ENCODE data around the gene VENTX. TPM values are rescaled to one million over a fixed set of nuclear protein-coding genes. Genes with fewer than 3 reads are reported as not detected.

Gene VENTX
- total and polyA plus RNA-seq, 7 donors = 0.36 to 1.4 (median 0.83) TPM; not detected in 2

DNA sequence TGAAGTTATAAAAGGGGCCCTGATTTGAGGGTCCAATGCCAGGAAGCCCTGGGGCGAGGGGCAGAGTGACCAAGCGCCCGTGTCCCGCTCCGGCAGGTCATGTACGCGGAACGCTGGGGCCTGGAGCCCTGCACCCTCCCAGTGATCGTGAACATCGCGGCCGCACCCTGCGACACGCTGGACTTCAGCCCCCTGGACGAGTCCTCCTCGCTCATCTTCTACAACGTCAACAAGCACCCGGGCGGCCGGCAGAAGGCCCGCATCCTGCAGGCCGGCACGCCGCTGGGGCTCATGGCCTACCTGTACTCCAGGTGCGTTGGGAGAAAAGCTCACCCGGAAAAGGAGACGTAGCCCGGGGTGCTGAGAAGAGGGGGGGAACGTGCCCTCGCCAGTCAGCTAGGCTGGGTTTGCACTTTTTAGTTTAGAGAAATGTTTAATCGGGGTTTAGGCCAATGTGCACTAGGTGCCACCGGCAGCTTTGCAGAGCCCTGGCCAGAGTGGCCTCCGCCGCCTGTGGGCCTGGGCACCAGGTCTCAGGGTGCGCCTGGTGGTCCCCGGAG is 30.5 kb upstream of the VENTX start:
- H3K27me3 ChIP-seq = peaks cover 0 to 5% (median 0%) of the 10 kb centered on the region in 3 donors
- H3K27ac ChIP-seq = no peak overlapping the region
- no peaks in the 10 kb centered on the region for H3K4me1 ChIP-seq
- WGBS, 2 donors = 68 to 89% methylated on average over 36 of the region's 36 CpGs
- no peak overlapping the region for H3K4me3 ChIP-seq
- no peaks in the 10 kb centered on the region for H3K9me3 ChIP-seq
- no peaks in the 10 kb centered on the region for H3K36me3 ChIP-seq
- TF ChIP-seq POLR2AphosphoS5 (IDR thresholded peaks at IDR 0.05) (no peak), POLR2A (IDR thresholded peaks at IDR 0.05) (no peak), EP300 (IDR thresholded peaks at IDR 0.05) (no peak)
- TF ChIP-seq, protein P1, sequence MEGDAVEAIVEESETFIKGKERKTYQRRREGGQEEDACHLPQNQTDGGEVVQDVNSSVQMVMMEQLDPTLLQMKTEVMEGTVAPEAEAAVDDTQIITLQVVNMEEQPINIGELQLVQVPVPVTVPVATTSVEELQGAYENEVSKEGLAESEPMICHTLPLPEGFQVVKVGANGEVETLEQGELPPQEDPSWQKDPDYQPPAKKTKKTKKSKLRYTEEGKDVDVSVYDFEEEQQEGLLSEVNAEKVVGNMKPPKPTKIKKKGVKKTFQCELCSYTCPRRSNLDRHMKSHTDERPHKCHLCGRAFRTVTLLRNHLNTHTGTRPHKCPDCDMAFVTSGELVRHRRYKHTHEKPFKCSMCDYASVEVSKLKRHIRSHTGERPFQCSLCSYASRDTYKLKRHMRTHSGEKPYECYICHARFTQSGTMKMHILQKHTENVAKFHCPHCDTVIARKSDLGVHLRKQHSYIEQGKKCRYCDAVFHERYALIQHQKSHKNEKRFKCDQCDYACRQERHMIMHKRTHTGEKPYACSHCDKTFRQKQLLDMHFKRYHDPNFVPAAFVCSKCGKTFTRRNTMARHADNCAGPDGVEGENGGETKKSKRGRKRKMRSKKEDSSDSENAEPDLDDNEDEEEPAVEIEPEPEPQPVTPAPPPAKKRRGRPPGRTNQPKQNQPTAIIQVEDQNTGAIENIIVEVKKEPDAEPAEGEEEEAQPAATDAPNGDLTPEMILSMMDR (IDR thresholded peaks at IDR 0.05) = no peak
- intact Hi-C loops (cut with DNase I) = no loop called here
- no peak for DNase-seq

DNA sequence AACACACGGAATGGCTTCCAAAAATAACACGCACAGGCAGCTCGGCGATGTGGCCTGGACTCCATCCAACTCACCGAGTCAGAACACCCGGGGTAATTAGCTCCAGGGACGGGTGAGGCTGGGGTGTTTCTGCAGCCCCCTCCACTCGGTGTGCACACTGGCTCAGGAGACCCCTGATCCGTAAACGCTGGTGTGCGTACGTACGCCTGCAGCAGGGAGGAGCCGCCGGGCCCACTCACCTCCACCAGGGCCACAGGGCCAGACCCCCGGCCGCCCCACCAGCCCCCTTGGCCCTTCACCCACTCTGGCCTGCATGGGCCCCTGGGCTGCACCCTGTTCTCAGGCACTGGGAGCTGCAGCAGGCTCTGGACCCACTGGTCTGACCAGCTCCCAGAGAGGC is 30.0 kb upstream of the VENTX start:
- no peak overlapping the region for H3K27ac ChIP-seq
- no peaks in the 10 kb centered on the region for H3K4me1 ChIP-seq
- TF ChIP-seq POLR2A (IDR thresholded peaks at IDR 0.05) = no peak
- no peak for TF ChIP-seq EP300 (IDR thresholded peaks at IDR 0.05)
- TF ChIP-seq POLR2AphosphoS5 (IDR thresholded peaks at IDR 0.05) = no peak
- TF ChIP-seq, protein P1 (IDR thresholded peaks at IDR 0.05) = no peak
- intact Hi-C loops (cut with DNase I) = no loop called here
- no peak for DNase-seq
- H3K9me3 ChIP-seq = no peaks in the 10 kb centered on the region
- H3K36me3 ChIP-seq = no peaks in the 10 kb centered on the region
- peaks cover 0 to 9% (median 0%) of the 10 kb centered on the region in 3 donors for H3K27me3 ChIP-seq
- no peak overlapping the region for H3K4me3 ChIP-seq
- 57 to 86% methylated on average over 17 of the region's 17 CpGs for WGBS, 2 donors

- WGBS, 2 donors = 83 to 94% methylated on average over 18 of the region's 18 CpGs
Observed at GRCh38 chr10:133208466-133208865, 29.2 kb upstream of the VENTX start.

GRCh38 chr10:133209117-133209516 is 28.5 kb upstream of the VENTX start:
- peaks cover 0 to 20% (median 0%) of the 10 kb centered on the region in 3 donors for H3K27me3 ChIP-seq
- H3K36me3 ChIP-seq = no peaks in the 10 kb centered on the region
- WGBS, 2 donors = 93 to 97% methylated on average over 14 of the region's 14 CpGs
- H3K4me1 ChIP-seq = no peaks in the 10 kb centered on the region
- H3K9me3 ChIP-seq = no peaks in the 10 kb centered on the region
- DNase-seq = no peak
- intact Hi-C loops (cut with DNase I) = no loop called here
- H3K27ac ChIP-seq = no peak overlapping the region
- H3K4me3 ChIP-seq = no peak overlapping the region
- TF ChIP-seq EP300 (IDR thresholded peaks at IDR 0.05) = no peak
- no peak for TF ChIP-seq POLR2A (IDR thresholded peaks at IDR 0.05)
- TF ChIP-seq POLR2AphosphoS5 (IDR thresholded peaks at IDR 0.05) = no peak
- TF ChIP-seq, protein P1 (IDR thresholded peaks at IDR 0.05) = no peak

More at GRCh38 chr10:133208466-133208865, 29.2 kb upstream of the VENTX start:
- H3K27me3 ChIP-seq = peaks cover 0 to 15% (median 0%) of the 10 kb centered on the region in 3 donors
- H3K4me3 ChIP-seq = no peak overlapping the region
- TF ChIP-seq EP300 (IDR thresholded peaks at IDR 0.05) (no peak), POLR2AphosphoS5 (IDR thresholded peaks at IDR 0.05) (no peak)
- H3K27ac ChIP-seq = no peak overlapping the region
- intact Hi-C loops (cut with DNase I) = no loop called here
- no peaks in the 10 kb centered on the region for H3K36me3 ChIP-seq
- no peaks in the 10 kb centered on the region for H3K4me1 ChIP-seq
- no peaks in the 10 kb centered on the region for H3K9me3 ChIP-seq
- no peak for DNase-seq

- H3K27me3 ChIP-seq = peaks cover 0 to 23% (median 0%) of the 10 kb centered on the region in 3 donors
- no peaks in the 10 kb centered on the region for H3K9me3 ChIP-seq
- no peaks in the 10 kb centered on the region for H3K4me1 ChIP-seq
- no peak overlapping the region for H3K4me3 ChIP-seq
- no peak for DNase-seq
- no peaks in the 10 kb centered on the region for H3K36me3 ChIP-seq
- WGBS, 2 donors = 84 to 88% methylated on average over 20 of the region's 20 CpGs
- no peak for TF ChIP-seq EP300 (IDR thresholded peaks at IDR 0.05)
- TF ChIP-seq POLR2A (IDR thresholded peaks at IDR 0.05) = no peak
- TF ChIP-seq, protein P1 (IDR thresholded peaks at IDR 0.05) = no peak
- TF ChIP-seq POLR2AphosphoS5 (IDR thresholded peaks at IDR 0.05) = no peak
- intact Hi-C loops (cut with DNase I) = no loop called here
- no peak overlapping the region for H3K27ac ChIP-seq
Observed at GRCh38 chr10:133209641-133210040, 28.0 kb upstream of the VENTX start.

All from sigmoid colon (tissue), 7 donors.